Measurements from ENCODE around the gene MRPL24.

The MRPL24 gene

GRCh38 chr1:156709757-156710489, 31.0 kb downstream of the MRPL24 start:
- peak; percentile 71 for DNase-seq (ENCODE audit: low spot score)

GRCh38 chr1:156709031-156709430, 31.9 kb downstream of the MRPL24 start:
- DNase-seq (ENCODE audit: low spot score) = no peak

DNA sequence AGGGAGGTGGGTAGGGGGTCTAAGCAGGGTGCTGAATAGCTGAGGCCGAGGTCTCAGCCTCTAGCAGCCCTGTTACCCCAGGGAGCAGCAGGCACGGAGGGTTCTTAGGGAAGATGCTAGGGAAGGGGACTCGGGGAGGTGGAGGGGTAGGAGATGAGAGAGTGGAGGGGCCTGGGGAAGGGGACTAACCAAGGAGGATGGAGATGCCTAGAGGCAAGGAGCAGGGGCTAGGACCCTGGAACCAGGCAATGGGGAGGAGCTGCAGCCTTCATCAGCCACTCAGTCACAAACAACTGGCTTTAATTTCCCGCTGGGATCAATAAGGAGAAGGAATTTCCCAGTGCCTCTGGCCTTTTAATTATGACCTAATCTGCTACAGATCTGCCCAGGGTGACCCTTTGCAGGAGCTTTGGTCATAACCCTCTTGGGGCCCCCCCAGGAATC, 32.6 kb downstream of the MRPL24 start:
- DNase-seq (ENCODE audit: low spot score) = no peak

DNA sequence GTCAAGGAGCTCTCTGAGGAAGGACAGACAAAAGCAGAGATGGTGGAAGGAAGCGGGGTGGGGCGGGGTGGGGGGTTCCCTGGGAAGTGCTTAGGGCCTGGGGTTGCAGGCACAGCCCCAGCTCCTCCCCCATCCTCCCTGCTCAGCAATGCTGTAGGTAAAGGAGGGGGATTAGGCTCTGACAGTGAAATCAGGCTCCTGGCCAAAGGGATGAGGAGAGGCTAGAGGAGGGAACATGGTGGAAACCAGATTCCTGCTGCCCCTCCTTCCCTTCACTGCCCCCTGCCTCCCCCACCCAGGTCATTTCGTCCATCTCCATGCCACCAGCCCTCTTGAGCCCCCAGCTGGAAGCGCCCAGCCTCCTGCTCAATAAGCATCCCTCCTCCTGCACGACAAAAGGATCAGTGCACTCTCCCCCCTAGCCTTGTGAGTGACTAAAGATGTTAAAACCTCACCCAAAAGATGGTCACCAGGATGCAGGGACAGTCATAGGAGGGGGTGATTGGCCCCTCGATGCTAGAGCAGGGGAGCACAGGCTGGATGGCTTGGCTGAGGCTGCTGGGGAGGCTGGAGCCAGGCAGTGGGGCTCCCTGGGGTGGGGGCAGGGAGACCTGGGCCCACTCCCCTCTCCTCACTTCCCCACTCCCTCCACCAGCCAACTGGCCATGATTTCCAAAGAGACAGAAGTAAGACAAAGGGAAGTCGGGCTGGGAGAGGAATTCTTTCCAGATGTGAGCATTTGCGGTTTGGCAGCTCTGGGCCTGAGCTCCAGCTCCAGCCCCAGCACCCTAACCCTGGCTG, 33.3 kb downstream of the MRPL24 start:
- no peak for DNase-seq (ENCODE audit: low spot score)

DNA sequence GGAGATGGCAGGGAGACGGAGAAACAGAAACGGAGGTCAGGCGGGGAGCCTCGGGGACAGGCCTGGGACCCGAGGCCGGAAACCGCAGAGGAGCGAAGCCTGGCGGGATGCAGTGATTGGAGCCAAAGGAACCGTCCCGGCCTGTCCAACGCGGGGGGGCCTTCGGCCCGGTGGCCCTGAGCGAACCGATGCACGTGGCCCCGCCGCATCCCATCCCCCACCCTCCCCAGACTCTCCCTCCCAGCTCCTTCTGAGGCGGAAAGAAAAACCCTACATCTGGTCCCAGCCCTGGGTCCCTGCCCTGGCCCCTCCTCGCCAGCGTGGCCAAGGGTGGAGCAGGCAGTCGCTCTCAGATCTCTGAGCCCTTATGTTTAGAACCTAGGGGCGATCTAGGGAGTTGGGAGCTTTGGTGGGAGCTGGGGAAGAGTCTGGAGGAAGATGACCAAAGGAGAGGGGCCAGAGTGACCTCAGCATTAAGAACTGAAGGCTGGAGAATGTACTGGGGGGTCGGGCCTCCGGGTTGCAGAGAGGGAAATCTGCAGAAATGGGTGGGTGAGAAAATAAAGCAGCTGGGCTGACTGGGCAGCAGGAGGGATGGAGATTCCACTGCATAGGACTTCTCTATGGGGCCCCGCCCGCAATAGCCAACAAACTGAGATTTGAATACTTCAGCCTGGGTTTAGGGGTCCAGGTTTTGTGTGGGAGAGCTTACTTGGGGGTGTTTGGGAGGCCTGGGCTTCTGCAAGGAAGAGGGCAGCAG, 34.1 kb downstream of the MRPL24 start:
- DNase-seq (ENCODE audit: low spot score) = no peak

DNA sequence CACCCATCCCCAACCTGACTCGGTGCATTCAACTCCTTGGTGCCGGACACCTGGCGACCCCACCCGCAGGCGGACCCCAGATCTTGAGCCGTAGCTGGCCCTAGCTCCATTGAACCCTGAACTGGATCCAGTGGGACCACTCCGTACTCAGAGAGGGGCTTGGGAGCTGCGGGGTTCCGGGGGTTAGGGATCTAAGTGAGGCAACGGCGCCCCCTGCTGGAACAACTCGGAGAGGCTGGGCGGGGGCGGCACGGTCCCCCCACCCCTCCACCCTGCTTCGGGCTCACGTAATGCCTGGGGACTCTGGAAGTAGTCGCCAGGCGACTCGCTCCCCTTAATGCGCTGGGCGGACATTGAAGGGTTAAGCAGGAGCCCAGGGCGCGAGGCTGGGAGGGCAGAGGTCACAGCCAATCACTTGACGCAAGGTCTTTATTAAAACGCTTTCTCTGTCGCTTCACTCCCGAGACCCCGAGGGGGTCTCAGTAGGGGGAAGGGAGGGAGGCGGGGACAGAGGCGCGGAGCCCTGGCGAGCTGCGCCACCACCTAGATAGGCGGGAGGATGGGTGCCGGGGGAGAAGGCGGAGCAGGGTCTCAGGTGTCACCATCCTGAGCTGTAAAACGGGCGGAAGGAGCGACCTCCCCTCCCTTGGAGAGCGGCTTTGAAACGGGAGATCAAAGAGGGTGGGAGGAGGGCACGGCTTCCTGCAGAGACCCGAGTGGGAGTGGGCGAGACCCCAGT, 34.8 kb downstream of the MRPL24 start:
- peak; percentile 91 for DNase-seq (ENCODE audit: low spot score)

DNA sequence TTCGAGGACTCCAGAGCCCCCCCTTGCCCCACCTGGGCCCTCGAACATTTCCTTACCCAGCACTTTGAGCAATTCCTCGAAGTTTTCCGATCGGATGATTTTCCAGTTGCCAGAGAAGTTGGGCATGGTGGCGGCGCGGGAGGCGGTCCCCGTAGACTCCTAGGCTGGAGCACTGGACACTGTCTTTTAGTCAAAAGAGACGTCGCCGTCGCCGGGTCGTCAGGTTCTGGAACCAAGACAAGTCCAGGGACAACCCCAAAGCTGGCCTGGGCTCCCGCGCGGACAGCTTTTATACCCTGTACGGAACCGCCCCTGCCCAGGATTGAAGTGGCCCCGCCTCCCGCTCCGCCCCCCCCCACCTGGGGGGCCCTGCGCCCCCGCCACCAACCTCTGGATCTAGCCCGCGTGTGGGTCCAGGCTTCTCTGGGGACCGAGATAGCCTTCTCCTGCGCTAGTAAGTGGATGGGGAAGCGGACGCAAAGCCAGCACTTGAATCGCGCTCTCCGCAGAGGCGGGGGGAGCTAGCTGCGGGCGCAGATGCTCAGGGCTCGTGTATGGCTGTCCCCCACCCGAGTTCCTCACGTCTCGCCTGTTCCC, 35.5 kb downstream of the MRPL24 start, which contains the start of gene CRABP2:
CRABP2 (minus strand) TSS at position 263 of the 597 bp plus-strand sequence; CDS start at position 126, 137 bp downstream.
- DNase-seq (ENCODE audit: low spot score) = peak; percentile 66

- DNase-seq (ENCODE audit: low spot score) = no peak
These were observed 36.0 kb downstream of the MRPL24 start for GRCh38 chr1:156704930-156705320.

GRCh38 chr1:156704166-156704711, 36.6 kb downstream of the MRPL24 start:
- DNase-seq (ENCODE audit: low spot score) = no peak

DNA sequence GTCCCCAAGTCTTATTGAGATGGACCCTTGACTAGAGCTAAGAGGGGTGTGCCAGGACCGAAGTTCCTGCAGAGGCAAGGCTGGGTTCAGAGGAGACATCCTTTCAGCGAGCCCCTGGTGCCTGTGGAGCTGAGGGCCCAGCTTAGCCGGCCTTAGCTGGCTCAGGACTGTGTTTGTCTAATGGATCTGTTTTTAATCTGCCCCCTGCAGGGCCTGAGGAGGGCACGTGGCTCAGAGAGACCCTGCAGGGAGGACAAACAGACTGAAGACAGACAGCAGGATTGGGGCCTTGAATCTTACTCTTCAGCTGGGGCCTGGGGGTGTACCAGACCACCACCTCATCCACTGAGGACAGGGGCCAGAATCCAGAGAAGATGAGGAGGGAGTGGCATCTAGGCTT, 37.1 kb downstream of the MRPL24 start:
- no peak for DNase-seq (ENCODE audit: low spot score)

DNA sequence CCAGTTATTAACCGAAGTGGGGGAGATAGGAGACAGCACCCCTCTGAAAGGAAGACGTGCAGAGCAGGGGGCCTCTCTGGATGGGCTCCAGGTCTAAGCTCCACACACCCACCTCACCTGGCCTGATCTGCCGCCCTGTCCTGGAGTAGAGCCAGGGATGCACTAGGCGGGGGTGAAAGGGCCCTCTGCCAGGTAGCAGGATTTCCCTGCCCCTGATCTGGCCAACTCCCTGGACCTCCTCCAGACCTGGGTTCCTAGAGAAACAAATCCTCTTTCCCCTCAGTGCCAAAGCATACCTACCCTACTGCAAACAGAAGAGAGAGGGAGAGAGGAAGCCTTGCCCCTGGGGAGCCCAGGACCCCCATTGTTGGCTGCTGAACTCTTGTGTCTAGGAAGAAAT, 37.6 kb downstream of the MRPL24 start:
- DNase-seq (ENCODE audit: low spot score) = no peak

DNA sequence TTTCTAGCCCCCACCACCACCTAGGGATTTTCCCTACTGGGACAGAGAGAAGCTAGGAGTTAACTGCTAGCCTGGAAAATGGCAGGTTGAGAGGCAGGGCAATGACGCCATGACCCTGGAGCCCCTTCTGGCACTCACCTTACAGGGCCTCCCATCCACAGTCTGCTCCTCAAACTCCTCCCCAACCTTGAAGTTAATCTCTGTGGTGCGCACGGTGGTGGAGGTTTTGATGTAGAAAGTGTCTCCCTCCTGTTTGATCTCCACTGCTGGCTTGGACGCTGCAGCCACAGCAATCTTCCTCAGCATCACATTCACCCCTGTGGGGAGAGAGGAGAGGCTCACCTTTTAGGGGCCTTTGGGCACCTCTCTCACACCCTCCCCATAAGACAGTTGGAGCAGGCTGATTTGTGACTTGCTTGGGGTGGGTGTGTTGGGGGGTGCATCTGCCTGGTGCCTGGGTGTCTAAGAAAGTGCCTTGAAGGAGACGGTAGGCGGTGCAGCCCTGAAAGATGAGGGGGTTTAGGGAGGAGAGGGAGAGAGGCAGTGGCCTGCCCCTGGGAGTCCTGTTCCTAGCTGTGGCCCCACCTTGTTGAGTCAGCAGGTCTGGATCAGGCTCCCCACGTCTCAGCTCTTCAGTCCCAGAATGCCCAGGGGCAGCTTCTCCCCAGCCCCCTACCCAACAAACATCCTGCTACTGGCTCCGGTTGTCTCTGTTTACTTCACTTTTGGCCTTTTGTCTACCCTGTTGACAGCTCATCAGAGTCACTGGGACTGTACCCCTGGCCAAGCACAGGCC, 40.0 kb downstream of the MRPL24 start:
- no peak for DNase-seq (ENCODE audit: low spot score)

DNA sequence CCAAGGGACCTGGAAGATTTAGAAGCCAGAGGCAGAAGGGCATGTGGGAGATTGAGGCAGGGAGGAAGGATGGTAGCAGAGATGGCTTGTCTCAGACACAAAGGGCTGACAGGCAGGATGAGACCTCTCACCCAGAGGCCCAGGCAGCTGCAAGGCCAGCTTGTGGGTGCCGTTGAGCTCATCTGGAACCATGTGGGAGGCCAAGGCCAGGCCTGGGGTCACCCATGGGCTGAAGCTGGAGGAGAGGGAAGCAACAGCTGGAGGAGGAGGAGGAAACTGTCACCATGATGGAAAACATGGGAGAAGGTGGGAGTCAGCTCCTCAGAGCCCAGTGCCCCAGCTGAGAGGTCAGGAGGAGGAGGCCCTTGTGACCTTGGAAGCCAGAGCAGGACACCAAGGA, 41.9 kb downstream of the MRPL24 start:
- DNase-seq (ENCODE audit: low spot score) = no peak

DNA sequence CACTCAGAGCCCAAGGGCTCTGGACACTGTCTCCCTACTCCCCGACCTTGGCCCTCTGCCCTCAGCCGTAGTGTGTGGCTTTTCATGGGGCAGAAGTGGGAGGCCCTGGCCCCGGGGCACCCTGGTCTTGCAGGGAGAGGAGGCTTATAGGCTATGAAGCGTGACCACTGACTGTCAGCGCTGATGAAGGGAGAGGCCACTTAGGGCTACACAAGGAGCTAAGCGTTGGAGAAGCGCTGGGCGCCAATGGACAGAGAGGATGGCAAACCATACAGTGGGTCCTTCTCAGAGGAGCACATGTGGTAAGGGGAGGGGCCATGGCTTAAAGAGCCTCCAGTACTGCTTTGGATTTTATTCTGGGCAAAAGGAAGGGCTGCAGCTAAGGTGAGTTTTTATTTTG, 43.4 kb downstream of the MRPL24 start:
- DNase-seq (ENCODE audit: low spot score) = no peak

- no peak for DNase-seq (ENCODE audit: low spot score)
These were observed 44.1 kb downstream of the MRPL24 start for GRCh38 chr1:156696755-156697154.

DNA sequence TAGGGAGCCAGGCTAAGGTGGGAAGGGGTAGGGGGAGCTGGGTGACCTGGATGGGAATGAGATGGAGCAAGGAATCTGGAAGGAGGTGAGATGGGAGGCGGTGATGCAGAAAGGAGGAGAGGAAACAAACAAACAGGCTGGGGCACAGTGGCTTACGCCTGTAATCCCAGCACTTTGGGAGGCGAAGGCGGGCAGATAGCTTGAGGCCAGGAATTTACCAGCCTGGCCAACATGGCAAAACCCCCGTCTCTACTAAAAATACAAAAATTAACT, 46.3 kb downstream of the MRPL24 start:
- no peak for DNase-seq (ENCODE audit: low spot score)

GRCh38 chr1:156693848-156694689, 46.8 kb downstream of the MRPL24 start:
- DNase-seq (ENCODE audit: low spot score) = no peak

GRCh38 chr1:156692925-156693847, 47.7 kb downstream of the MRPL24 start:
- no peak for DNase-seq (ENCODE audit: low spot score)

All from SK-N-DZ (cell line).